Endothelial cell (in vitro differentiated cells): ENCODE data around the gene TMEM35B. TPM values are rescaled to one million over a fixed set of nuclear protein-coding genes. Genes with fewer than 3 reads are reported as not detected.

ENCODE experiments used
- DNase-seq: peaks from one replicate; pipeline ENCODE4 v3.0.0; 2021; ENCODE audit warnings: low spot score
- H3K27ac Mint-ChIP-seq: one replicate; pipeline ENCODE4 v1.8.0; 2021; ENCODE audit warnings: mixed read lengths, inconsistent platforms; ENCODE audit not compliant: unreplicated experiment
- H3K27me3 Mint-ChIP-seq: one replicate; pipeline ENCODE4 v1.8.0; 2021; ENCODE audit warnings: mild to moderate bottlenecking, moderate library complexity, mixed read lengths, inconsistent platforms; ENCODE audit not compliant: unreplicated experiment
- H3K36me3 Mint-ChIP-seq: one replicate; pipeline ENCODE4 v1.8.0; 2021; ENCODE audit warnings: mild to moderate bottlenecking, low read depth, mixed read lengths, inconsistent platforms; ENCODE audit not compliant: unreplicated experiment
- H3K4me1 Mint-ChIP-seq: one replicate; pipeline ENCODE4 v1.8.0; 2021; ENCODE audit warnings: mild to moderate bottlenecking, mixed read lengths, inconsistent platforms; ENCODE audit not compliant: unreplicated experiment
- H3K4me3 Mint-ChIP-seq: one replicate; pipeline ENCODE4 v1.8.0; 2021; ENCODE audit warnings: mild to moderate bottlenecking, mixed read lengths, inconsistent platforms; ENCODE audit not compliant: unreplicated experiment
- H3K9me3 Mint-ChIP-seq: one replicate; pipeline ENCODE4 v1.8.0; 2021; ENCODE audit warnings: mixed read lengths, inconsistent platforms; ENCODE audit not compliant: unreplicated experiment
- CTCF ChIP-seq: fragments of 200-600 bp; sonication (generic); IDR thresholded peaks from one replicate; pipeline ENCODE4 v1.5.0; 2021; ENCODE audit warnings: antibody characterized with exemption; ENCODE audit not compliant: unreplicated experiment
- total RNA-seq: library from RNA; stranded (reverse); fragmentation: NEBNext Ultra II Directional; extraction: Animal tissue kit (Norgen Biotek cat#: 25700); gene quantifications from one replicate; pipeline ENCODE4 v1.2.1, GENCODE V29; 2021; ENCODE audit not compliant: unreplicated experiment

TMEM35B gene
- total RNA-seq, 1 donor from 2014 or later: 18.9 TPM

- Mint-ChIP-seq H3K27me3 (peaks cover 4% of the 10 kb centered on the region), H3K27ac (no peak overlapping the region), H3K36me3 (peaks cover 8% of the 10 kb centered on the region), H3K9me3 (no peaks in the 10 kb centered on the region), H3K4me3 (peak overlapping the region; percentile 99), H3K4me1 (peaks cover 11% of the 10 kb centered on the region)
- no peak for TF ChIP-seq CTCF
- DNase-seq: no peak
Measured at GRCh38 chr1:35030338-35030737, 45.2 kb upstream of the TMEM35B start.

GRCh38 chr1:35029761-35030160 lies 44.6 kb upstream of the TMEM35B start:
- H3K4me1 Mint-ChIP-seq: peaks cover 11% of the 10 kb centered on the region
- H3K27me3 Mint-ChIP-seq: peaks cover 4% of the 10 kb centered on the region
- H3K27ac Mint-ChIP-seq: no peak overlapping the region
- H3K36me3 Mint-ChIP-seq: peaks cover 8% of the 10 kb centered on the region
- peak overlapping the region; percentile 47 for H3K4me3 Mint-ChIP-seq
- TF ChIP-seq CTCF: no peak
- H3K9me3 Mint-ChIP-seq: no peaks in the 10 kb centered on the region
- DNase-seq: no peak

- TF ChIP-seq CTCF: no peak
- Mint-ChIP-seq H3K36me3 (peaks cover 3% of the 10 kb centered on the region), H3K27ac (no peak overlapping the region), H3K4me1 (no peaks in the 10 kb centered on the region), H3K27me3 (no peaks in the 10 kb centered on the region), H3K4me3 (no peak overlapping the region), H3K9me3 (no peaks in the 10 kb centered on the region)
- DNase-seq: no peak
Measured at GRCh38 chr1:35016406-35016805, 31.3 kb upstream of the TMEM35B start.

GRCh38 chr1:35014486-35014885 lies 29.3 kb upstream of the TMEM35B start:
- no peak overlapping the region for H3K4me3 Mint-ChIP-seq
- no peak for DNase-seq
- no peak overlapping the region for H3K27ac Mint-ChIP-seq
- no peaks in the 10 kb centered on the region for H3K9me3 Mint-ChIP-seq
- no peaks in the 10 kb centered on the region for H3K4me1 Mint-ChIP-seq
- no peak for TF ChIP-seq CTCF
- H3K36me3 Mint-ChIP-seq: peaks cover 16% of the 10 kb centered on the region
- H3K27me3 Mint-ChIP-seq: no peaks in the 10 kb centered on the region

- H3K4me1 Mint-ChIP-seq: no peaks in the 10 kb centered on the region
- no peaks in the 10 kb centered on the region for H3K27me3 Mint-ChIP-seq
- no peaks in the 10 kb centered on the region for H3K9me3 Mint-ChIP-seq
- TF ChIP-seq CTCF: no peak
- H3K4me3 Mint-ChIP-seq: no peak overlapping the region
- peaks cover 11% of the 10 kb centered on the region for H3K36me3 Mint-ChIP-seq
- H3K27ac Mint-ChIP-seq: no peak overlapping the region
- no peak for DNase-seq
Measured at GRCh38 chr1:35005711-35006110, 20.6 kb upstream of the TMEM35B start.
